Measurements from ENCODE around the gene TJP3.

The TJP3 gene

GRCh38 chr19:3722443-3723109, 14.4 kb downstream of the TJP3 start:
- H3K4me3 ChIP-seq (ENCODE audit: low read depth in 1 of 2, low read length in 2 of 2): peak overlapping the region in 1 of 2 donors; percentile 42
- no peaks in the 10 kb centered on the region for H3K36me3 ChIP-seq (ENCODE audit: control insufficient read depth in 1 of 2, insufficient read depth in 2 of 2, low read length in 2 of 2)
- no peak overlapping the region for H3K27ac ChIP-seq (ENCODE audit: low read length)
- H3K4me1 ChIP-seq (ENCODE audit: control insufficient read depth in 1 of 2, insufficient read depth in 2 of 2, low read length in 2 of 2): peaks cover 0 to 16% of the 10 kb centered on the region in 2 donors
- peaks cover 17% of the 10 kb centered on the region for H3K27me3 ChIP-seq (ENCODE audit: low read depth, low read length)
- no peaks in the 10 kb centered on the region for H3K9me3 ChIP-seq (ENCODE audit: control insufficient read depth in 1 of 2, low read length in 2 of 2)

- H3K27me3 ChIP-seq (ENCODE audit: low read depth, low read length): peaks cover 17% of the 10 kb centered on the region
- H3K9me3 ChIP-seq (ENCODE audit: control insufficient read depth in 1 of 2, low read length in 2 of 2): no peaks in the 10 kb centered on the region
- H3K4me3 ChIP-seq (ENCODE audit: low read depth in 1 of 2, low read length in 2 of 2): no peak overlapping the region
- no peaks in the 10 kb centered on the region for H3K36me3 ChIP-seq (ENCODE audit: control insufficient read depth in 1 of 2, insufficient read depth in 2 of 2, low read length in 2 of 2)
- H3K27ac ChIP-seq (ENCODE audit: low read length): no peak overlapping the region
- H3K4me1 ChIP-seq (ENCODE audit: control insufficient read depth in 1 of 2, insufficient read depth in 2 of 2, low read length in 2 of 2): peaks cover 0 to 16% of the 10 kb centered on the region in 2 donors
Measured at GRCh38 chr19:3723110-3723488, 14.9 kb downstream of the TJP3 start.

- Histone ChIP-seq H3K4me3 (ENCODE audit: low read depth in 1 of 2, low read length in 2 of 2) (no peak overlapping the region), H3K36me3 (ENCODE audit: control insufficient read depth in 1 of 2, insufficient read depth in 2 of 2, low read length in 2 of 2) (no peaks in the 10 kb centered on the region), H3K27ac (ENCODE audit: low read length) (no peak overlapping the region), H3K4me1 (ENCODE audit: control insufficient read depth in 1 of 2, insufficient read depth in 2 of 2, low read length in 2 of 2) (peaks cover 0 to 16% of the 10 kb centered on the region in 2 donors), H3K27me3 (ENCODE audit: low read depth, low read length) (peaks cover 17% of the 10 kb centered on the region), H3K9me3 (ENCODE audit: control insufficient read depth in 1 of 2, low read length in 2 of 2) (peaks cover 0 to 3% of the 10 kb centered on the region in 2 donors)
Measured at GRCh38 chr19:3723883-3724282, 15.7 kb downstream of the TJP3 start.

DNA sequence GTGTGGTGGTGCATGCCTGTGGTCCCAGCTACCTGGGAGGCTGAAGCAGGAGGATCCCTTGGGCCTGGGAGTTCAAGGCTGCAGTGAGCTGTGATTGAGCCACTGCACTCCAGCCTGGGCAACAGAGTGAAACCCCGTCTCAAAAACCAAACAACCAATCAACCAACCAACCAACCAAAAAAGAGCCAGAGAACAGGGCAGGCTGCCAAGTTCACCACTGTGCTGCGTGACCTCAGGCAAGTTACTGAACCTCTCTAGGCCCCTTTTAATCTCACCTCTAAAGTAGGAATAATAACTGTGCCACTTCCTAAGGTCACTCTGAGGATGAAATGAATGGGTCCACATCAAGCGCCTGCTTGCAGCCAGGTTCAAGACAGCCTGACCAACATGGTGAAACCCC, 16.9 kb downstream of the TJP3 start:
- peaks cover 12% of the 10 kb centered on the region for H3K27me3 ChIP-seq (ENCODE audit: low read depth, low read length)
- H3K4me1 ChIP-seq (ENCODE audit: control insufficient read depth in 1 of 2, insufficient read depth in 2 of 2, low read length in 2 of 2): peaks cover 0 to 16% of the 10 kb centered on the region in 2 donors
- H3K36me3 ChIP-seq (ENCODE audit: control insufficient read depth in 1 of 2, insufficient read depth in 2 of 2, low read length in 2 of 2): no peaks in the 10 kb centered on the region
- peaks cover 0 to 8% of the 10 kb centered on the region in 2 donors for H3K9me3 ChIP-seq (ENCODE audit: control insufficient read depth in 1 of 2, low read length in 2 of 2)
- no peak overlapping the region for H3K4me3 ChIP-seq (ENCODE audit: low read depth in 1 of 2, low read length in 2 of 2)
- no peak overlapping the region for H3K27ac ChIP-seq (ENCODE audit: low read length)

- H3K4me1 ChIP-seq (ENCODE audit: control insufficient read depth in 1 of 2, insufficient read depth in 2 of 2, low read length in 2 of 2): peaks cover 0 to 16% of the 10 kb centered on the region in 2 donors
- no peak overlapping the region for H3K27ac ChIP-seq (ENCODE audit: low read length)
- no peaks in the 10 kb centered on the region for H3K36me3 ChIP-seq (ENCODE audit: control insufficient read depth in 1 of 2, insufficient read depth in 2 of 2, low read length in 2 of 2)
- H3K27me3 ChIP-seq (ENCODE audit: low read depth, low read length): peaks cover 12% of the 10 kb centered on the region
- no peak overlapping the region for H3K4me3 ChIP-seq (ENCODE audit: low read depth in 1 of 2, low read length in 2 of 2)
- H3K9me3 ChIP-seq (ENCODE audit: control insufficient read depth in 1 of 2, low read length in 2 of 2): peaks cover 0 to 8% of the 10 kb centered on the region in 2 donors
Measured at GRCh38 chr19:3725640-3726310, 17.6 kb downstream of the TJP3 start.

DNA sequence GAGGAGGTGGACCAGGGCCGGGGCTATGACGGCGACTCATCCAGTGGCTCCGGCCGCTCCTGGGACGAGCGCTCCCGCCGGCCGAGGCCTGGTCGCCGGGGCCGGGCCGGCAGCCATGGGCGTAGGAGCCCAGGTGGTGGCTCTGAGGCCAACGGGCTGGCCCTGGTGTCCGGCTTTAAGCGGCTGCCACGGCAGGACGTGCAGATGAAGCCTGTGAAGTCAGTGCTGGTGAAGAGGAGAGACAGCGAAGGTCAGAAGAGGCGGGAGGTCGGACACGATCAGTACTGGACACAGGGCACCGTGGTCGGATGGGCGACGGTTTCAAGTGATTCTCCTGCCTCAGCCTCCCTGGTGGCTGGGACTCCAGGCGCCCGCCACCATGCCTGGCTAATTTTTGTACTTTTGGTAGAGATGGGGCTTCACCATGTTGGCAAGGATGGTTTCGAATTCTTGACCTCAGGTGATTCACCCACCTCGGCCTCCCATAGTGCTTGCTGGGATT, 22.3 kb downstream of the TJP3 start:
- no peaks in the 10 kb centered on the region for H3K4me1 ChIP-seq (ENCODE audit: control insufficient read depth in 1 of 2, insufficient read depth in 2 of 2, low read length in 2 of 2)

DNA sequence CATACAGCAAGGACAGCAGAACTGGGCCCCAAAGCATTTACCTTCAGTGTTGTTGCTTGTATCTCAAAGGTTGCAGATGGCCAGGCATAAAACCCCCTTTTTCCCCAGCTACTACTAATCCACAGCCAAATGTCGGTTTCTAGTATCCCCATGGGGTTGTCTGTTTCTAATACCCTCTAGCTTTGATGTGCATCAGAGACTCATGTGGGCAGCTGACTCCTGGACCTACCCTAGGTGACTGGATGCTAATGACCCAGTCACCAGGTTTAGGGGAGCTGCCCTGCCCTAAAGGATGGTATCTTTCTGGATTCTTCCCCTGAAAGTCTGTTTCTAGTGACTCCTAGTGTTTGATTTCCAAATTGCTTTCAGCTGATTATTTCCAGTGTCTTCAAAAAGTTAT, 23.9 kb downstream of the TJP3 start:
- Histone ChIP-seq H3K9me3 (ENCODE audit: control insufficient read depth in 1 of 2, low read length in 2 of 2) (peaks cover 0 to 8% of the 10 kb centered on the region in 2 donors), H3K36me3 (ENCODE audit: control insufficient read depth in 1 of 2, insufficient read depth in 2 of 2, low read length in 2 of 2) (no peaks in the 10 kb centered on the region), H3K27ac (ENCODE audit: low read length) (no peak overlapping the region), H3K27me3 (ENCODE audit: low read depth, low read length) (no peaks in the 10 kb centered on the region), H3K4me3 (ENCODE audit: low read depth in 1 of 2, low read length in 2 of 2) (no peak overlapping the region), H3K4me1 (ENCODE audit: control insufficient read depth in 1 of 2, insufficient read depth in 2 of 2, low read length in 2 of 2) (no peaks in the 10 kb centered on the region)

More for the DNA sequence above, 22.3 kb downstream of the TJP3 start:
- Histone ChIP-seq H3K36me3 (ENCODE audit: control insufficient read depth in 1 of 2, insufficient read depth in 2 of 2, low read length in 2 of 2) (no peaks in the 10 kb centered on the region), H3K9me3 (ENCODE audit: control insufficient read depth in 1 of 2, low read length in 2 of 2) (peaks cover 0 to 8% of the 10 kb centered on the region in 2 donors), H3K27ac (ENCODE audit: low read length) (no peak overlapping the region), H3K27me3 (ENCODE audit: low read depth, low read length) (no peaks in the 10 kb centered on the region), H3K4me3 (ENCODE audit: low read depth in 1 of 2, low read length in 2 of 2) (no peak overlapping the region)

GRCh38 chr19:3733549-3734309, 25.5 kb downstream of the TJP3 start:
- peaks cover 0 to 6% of the 10 kb centered on the region in 2 donors for H3K9me3 ChIP-seq (ENCODE audit: control insufficient read depth in 1 of 2, low read length in 2 of 2)
- H3K27ac ChIP-seq (ENCODE audit: low read length): no peak overlapping the region
- H3K4me3 ChIP-seq (ENCODE audit: low read depth in 1 of 2, low read length in 2 of 2): no peak overlapping the region
- H3K27me3 ChIP-seq (ENCODE audit: low read depth, low read length): no peaks in the 10 kb centered on the region
- no peaks in the 10 kb centered on the region for H3K36me3 ChIP-seq (ENCODE audit: control insufficient read depth in 1 of 2, insufficient read depth in 2 of 2, low read length in 2 of 2)
- H3K4me1 ChIP-seq (ENCODE audit: control insufficient read depth in 1 of 2, insufficient read depth in 2 of 2, low read length in 2 of 2): no peaks in the 10 kb centered on the region

DNA sequence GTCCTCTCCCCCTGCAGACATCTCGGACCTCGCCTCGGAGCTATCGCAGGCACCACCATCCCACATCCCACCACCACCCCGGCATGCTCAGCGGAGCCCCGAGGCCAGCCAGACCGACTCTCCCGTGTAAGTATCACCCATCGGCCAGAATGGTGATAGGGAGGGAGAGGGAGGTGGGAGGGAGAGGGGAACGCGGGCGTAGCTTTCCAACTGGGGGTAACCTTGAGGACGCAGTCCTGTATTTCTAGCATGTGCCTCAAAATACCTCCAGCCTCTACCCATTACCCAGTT, 26.1 kb downstream of the TJP3 start:
- H3K27me3 ChIP-seq (ENCODE audit: low read depth, low read length): no peaks in the 10 kb centered on the region
- peaks cover 0 to 1% of the 10 kb centered on the region in 2 donors for H3K9me3 ChIP-seq (ENCODE audit: control insufficient read depth in 1 of 2, low read length in 2 of 2)
- H3K4me1 ChIP-seq (ENCODE audit: control insufficient read depth in 1 of 2, insufficient read depth in 2 of 2, low read length in 2 of 2): no peaks in the 10 kb centered on the region
- no peaks in the 10 kb centered on the region for H3K36me3 ChIP-seq (ENCODE audit: control insufficient read depth in 1 of 2, insufficient read depth in 2 of 2, low read length in 2 of 2)
- H3K27ac ChIP-seq (ENCODE audit: low read length): no peak overlapping the region
- H3K4me3 ChIP-seq (ENCODE audit: low read depth in 1 of 2, low read length in 2 of 2): no peak overlapping the region

DNA sequence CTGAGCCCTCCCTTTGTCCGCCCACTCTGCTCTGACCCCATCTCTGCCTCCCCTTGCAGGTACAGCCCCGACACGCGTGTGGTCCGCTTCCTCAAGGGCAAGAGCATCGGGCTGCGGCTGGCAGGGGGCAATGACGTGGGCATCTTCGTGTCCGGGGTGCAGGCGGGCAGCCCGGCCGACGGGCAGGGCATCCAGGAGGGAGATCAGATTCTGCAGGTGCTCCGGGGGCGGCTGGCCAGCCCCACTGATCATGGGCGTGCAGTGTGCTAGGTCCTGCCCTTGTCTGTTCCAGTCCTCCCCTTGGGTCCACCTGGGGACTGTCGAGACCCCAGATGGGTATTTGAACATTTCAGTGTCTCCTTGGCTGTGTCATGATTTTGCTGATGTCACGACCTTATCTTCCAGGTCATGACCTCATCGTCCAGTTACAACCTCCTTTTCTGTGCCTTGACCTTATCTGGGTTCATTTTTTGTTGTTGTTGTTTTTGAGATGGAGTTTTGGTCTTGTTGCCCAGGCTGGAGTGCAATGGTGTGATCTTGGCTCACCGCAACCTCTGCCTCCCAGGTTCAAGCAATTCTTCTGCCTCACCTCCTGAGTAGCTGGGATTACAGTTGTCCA, 28.0 kb downstream of the TJP3 start:
- no peak overlapping the region for H3K27ac ChIP-seq (ENCODE audit: low read length)
- H3K4me1 ChIP-seq (ENCODE audit: control insufficient read depth in 1 of 2, insufficient read depth in 2 of 2, low read length in 2 of 2): no peaks in the 10 kb centered on the region
- H3K9me3 ChIP-seq (ENCODE audit: control insufficient read depth in 1 of 2, low read length in 2 of 2): no peaks in the 10 kb centered on the region
- H3K27me3 ChIP-seq (ENCODE audit: low read depth, low read length): no peaks in the 10 kb centered on the region
- no peaks in the 10 kb centered on the region for H3K36me3 ChIP-seq (ENCODE audit: control insufficient read depth in 1 of 2, insufficient read depth in 2 of 2, low read length in 2 of 2)
- H3K4me3 ChIP-seq (ENCODE audit: low read depth in 1 of 2, low read length in 2 of 2): no peak overlapping the region
